Measurements from ENCODE around the gene HECA. TPM values are rescaled to one million over a fixed set of nuclear protein-coding genes. Genes with fewer than 3 reads are reported as not detected.

HECA gene
- total and polyA plus RNA-seq, 2 experiments from 2014 or later = 2.4 to 8.1 TPM

- Histone ChIP-seq H2AFZ (no peak overlapping the region), H3K9me2 (ENCODE audit: insufficient read depth) (no peaks in the 10 kb centered on the region), H3K4me2 (no peak overlapping the region), H3K79me2 (replicated peaks; ENCODE audit: insufficient read depth) (no peaks in the 10 kb centered on the region), H3K4me3 (no peak overlapping the region), H4K20me1 (replicated peaks; ENCODE audit: insufficient read depth) (no peaks in the 10 kb centered on the region), H3K4me1 (ENCODE audit: insufficient read depth) (no peaks in the 10 kb centered on the region), H3F3A (replicated peaks; ENCODE audit: low read depth) (no peaks in the 10 kb centered on the region), H3K27ac (ENCODE audit: low read depth) (no peak overlapping the region), H3K27me3 (ENCODE audit: insufficient read depth) (no peaks in the 10 kb centered on the region), H3K36me3 (ENCODE audit: insufficient read depth) (no peaks in the 10 kb centered on the region)
- Mint-ChIP-seq H3K9me3 (0 out of 3 replicates have a peak, but pooled peaks cover 3% of the 10 kb centered on the region), H3K27me3 (ENCODE audit: insufficient read depth, low read depth, poor library complexity) (peaks cover 2% of the 10 kb centered on the region), H3K36me3 (ENCODE audit: low read depth) (no peaks in the 10 kb centered on the region), H3K4me1 (peaks cover 5% of the 10 kb centered on the region; the same call in 2 of the 3 replicates), H3K27ac (no peak overlapping the region; the same call in 1 of the 2 replicates), H3K4me3 (no peak overlapping the region)
- DNase-seq (ENCODE audit: low spot score) (no peak), ATAC-seq (no peak)
- TF ChIP-seq JUNB (IDR thresholded peaks at IDR 0.05; ENCODE audit: unreplicated experiment) (no peak), EZH2phosphoT487 (IDR thresholded peaks at IDR 0.05; ENCODE audit: unreplicated experiment) (no peak), ZNF114 (CRISPR knock-in tag; IDR thresholded peaks at IDR 0.05) (no peak), POLR2AphosphoS5 (IDR thresholded peaks at IDR 0.05; ENCODE audit: low read depth) (no peak), CTCF (conservative IDR thresholded peaks at IDR 0.05; ENCODE audit: low read depth in 2 of 2) (no peak), EZH2 (IDR thresholded peaks at IDR 0.05; ENCODE audit: low read depth, unreplicated experiment) (no peak), REST (IDR thresholded peaks at IDR 0.05; ENCODE audit: unreplicated experiment) (no peak), NANOG (IDR thresholded peaks at IDR 0.05; ENCODE audit: borderline replicate concordance) (no peak), CREB1 (CRISPR knock-in tag; IDR thresholded peaks at IDR 0.05; ENCODE audit: low read depth) (no peak), ZNF462 (CRISPR knock-in tag; IDR thresholded peaks at IDR 0.05) (no peak), STAT1 (IDR thresholded peaks at IDR 0.05; ENCODE audit: unreplicated experiment) (no peak), ZNF331 (CRISPR knock-in tag; IDR thresholded peaks at IDR 0.05; ENCODE audit: low read depth) (no peak), ETS1 (IDR thresholded peaks at IDR 0.05) (no peak)
Observed at GRCh38 chr6:139126931-139127330, 7.9 kb upstream of the HECA start.

Measured in GM23338 (cell line).